ENCODE results near the gene PNLIP.

Gene PNLIP

DNA sequence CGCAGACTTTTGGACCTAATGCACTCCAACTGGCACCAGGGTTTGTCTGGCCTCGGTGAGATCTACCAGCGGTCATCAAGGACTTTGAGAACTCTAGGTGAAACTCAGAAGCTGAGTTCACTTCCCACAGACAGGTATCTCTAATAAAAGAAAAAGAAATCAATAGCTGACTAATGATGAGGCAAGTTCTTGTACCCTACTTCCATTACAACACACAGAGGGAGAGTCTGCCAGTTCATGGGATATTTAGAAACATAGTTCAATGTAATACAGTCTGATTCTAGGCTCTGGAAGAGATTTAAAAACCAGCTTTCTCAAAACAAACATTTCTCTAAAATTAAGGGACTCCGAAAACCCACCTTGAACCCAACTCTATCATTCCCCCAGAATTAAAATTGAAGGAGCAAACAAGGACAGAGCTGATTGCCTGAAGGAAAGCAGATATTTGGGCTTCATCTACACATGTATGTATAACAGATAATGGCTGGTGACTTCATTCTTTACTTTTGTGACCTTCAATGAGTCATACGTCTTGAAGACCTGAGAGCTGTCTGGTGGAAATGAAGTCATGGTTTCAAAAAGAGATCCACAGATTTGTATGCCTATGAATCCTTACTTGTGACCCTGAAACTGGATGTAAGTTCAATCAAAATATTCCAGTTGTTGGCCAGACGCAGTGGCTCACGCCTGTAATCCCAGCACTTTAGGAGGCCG is 42.3 kb downstream of the PNLIP start:
- no peak for DNase-seq

DNA sequence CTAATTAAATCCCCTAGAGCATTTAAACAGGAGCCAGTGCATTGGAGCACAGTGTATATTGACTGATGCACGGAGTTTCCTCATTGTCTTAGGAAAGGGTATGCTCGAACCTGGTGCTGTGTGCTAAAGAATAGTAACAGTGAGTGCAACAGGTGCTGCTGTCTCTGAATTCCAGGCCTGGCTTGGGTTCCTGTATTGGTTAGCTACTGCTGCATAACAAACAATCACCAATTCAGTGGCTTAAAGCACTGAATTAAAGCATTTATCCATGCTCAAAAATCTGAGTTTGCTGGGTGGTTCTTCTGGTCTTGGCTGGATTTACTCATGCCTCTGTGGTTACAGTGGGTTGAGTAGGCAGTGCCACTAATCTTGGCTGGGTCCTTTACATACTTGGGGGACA is 43.3 kb downstream of the PNLIP start:
- DNase-seq: no peak

DNA sequence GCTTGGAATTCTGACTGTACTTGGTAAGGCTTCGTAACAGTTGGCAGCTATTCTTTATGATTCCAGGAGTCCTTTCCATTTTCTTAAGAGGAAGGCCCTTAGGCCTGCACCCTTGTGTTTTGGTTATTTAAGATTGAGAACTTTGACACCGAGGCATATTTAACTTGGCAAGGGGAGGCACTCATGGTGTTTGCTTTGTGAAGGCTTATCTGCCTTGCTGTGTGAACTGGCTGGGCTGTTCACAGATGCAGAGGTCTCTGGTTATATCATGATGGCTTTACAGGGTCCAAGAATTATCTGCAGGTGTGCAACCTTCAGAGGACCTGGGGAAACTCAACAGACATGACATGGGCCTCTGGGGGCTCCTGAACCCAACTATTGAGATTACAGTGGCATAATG is 44.2 kb downstream of the PNLIP start:
- no peak for DNase-seq

DNA sequence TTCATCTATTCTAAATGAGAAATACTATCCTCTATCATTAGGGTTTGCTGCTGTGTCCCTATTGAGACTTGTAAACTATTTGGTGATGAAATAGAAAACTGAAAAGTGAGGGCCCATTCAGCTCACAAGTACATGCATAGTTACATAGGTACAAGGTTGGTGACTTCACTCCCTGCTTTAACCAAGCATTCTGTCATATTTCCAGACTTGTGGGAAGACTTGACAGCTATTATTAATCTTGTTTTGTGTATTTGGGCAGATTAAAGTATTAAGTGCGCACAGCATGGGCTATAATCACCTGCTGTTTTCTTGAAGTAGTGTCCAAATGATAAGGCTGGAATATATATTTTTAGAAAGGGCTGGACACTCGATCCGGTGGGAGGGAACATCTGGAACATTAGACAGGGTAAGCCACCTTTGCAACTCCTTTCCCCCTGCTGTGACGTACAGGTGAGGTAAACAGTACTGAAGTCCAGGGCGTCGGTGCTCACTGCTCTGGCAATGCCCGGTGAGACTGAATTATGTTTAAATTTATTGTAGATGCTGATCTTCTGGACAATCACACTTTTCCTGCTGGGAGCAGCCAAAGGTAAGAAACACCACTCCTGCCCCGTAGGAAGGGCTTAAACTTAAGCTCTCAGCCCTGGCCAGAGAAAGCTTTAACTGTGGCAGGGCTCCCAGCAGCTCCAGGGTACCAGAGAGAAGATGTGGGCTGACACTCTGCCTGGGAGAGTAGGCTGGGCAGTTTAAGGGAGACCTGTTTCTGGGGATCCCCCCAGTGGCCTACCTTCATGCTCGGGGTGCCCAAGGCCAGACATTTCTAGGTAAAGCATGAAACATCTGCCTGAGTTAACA is 45.1 kb downstream of the PNLIP start, which contains the start of gene PNLIPRP1:
Gene PNLIPRP1, plus strand, starts transcription at position 370 of the 855 bp plus-strand sequence. Its CDS starts 171 bp downstream, at position 541.
- DNase-seq: peak; percentile 4

DNA sequence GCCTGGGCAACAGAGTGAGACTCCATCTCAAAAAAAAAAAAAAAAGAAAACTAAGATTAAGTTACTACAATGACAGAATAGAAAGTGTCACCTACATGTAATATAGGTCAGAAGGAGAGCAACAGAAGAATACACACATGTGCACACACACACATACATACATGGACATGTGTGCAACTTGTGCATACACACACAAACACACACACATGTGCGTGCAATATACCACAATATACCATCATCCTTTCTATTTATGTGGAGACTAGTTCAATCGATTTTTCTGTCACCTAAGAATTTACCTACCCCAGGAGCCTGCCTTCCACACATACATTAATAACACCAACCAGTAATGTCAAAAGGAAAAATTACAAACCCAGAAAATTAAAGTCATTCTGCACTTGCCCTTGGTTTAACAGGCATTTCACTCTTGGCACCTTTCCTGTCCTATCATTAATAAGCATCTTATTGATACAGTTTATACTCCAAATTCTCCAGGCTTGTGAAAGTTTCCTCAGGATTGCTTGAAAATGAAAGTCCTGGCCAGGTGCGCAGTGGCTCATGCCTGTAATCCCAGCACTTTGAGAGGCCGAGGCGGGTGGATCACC is 47.5 kb downstream of the PNLIP start:
- DNase-seq: no peak

DNA sequence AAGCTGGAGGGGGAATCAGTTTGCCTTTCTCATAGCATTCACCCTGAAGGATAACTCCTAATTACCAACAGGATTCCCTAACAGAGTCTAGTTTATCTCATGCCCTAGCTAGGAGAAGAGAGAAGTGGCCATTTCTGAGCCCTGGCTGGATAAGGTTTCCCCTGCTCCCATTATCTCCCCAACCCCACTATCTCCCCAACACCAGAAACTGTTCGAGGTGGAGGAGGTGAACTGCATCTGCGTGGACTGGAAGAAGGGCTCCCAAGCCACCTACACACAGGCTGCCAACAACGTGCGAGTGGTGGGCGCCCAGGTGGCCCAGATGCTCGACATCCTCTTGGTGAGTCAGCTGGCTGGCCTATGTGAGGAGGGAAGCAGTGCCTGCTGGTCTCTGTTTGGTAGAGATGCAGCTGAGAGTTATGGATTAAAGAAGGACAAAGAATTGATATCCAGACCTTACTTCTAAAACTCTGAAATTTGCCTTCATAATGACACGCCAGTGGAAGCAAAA is 48.8 kb downstream of the PNLIP start:
- no peak for DNase-seq

DNA sequence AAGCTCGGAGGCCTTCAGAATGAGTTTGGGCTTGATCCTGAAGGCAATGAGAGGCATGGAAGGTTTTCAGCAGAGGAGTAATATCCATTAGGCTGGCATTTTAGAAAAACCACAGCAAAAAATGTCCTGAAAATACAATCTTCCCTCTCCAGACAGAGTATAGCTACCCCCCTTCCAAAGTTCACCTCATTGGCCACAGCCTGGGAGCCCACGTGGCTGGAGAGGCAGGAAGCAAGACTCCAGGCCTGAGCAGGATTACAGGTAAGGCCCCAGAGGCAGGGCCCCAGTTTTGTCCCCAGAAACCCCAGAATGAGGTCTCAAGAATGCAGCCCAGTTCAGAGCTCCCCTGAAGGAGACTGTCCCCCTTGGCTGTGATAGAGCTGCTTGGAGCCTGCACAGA is 50.3 kb downstream of the PNLIP start:
- no peak for DNase-seq

DNA sequence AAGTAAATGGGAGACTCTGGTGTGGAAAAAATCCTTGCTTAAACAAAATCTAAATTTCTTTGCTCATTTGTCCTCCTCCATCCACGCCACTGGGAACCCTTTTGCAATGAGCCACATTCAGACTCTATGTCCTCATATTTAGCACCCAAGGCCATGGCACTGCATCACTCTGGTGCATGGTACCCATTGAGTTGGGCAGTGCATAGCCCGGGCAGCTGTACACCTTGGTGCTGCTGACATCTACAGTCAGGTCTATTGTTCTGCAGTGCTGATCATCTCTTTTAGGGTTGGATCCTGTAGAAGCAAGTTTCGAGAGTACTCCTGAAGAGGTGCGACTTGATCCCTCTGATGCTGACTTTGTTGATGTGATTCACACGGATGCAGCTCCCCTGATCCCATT is 51.8 kb downstream of the PNLIP start:
- DNase-seq: no peak

DNA sequence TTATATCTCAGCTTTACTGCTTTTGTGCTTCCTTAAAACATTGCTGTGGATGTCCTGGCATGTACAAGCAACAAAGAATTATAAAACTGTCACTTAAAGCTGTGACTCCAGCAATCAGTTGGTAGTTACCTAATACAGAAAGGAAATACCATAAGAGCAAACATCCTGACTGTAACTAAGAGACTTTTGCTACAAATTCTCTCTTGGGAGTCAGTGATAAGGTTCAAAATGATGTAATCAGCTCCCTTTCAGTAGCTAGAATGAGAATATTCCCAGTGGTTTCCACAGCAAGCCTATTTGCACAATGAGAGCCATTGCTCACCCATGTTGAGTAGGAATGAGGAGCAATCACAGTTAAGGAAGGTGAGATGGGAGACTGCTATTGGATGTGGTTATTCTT is 52.6 kb downstream of the PNLIP start:
- no peak for DNase-seq

DNA sequence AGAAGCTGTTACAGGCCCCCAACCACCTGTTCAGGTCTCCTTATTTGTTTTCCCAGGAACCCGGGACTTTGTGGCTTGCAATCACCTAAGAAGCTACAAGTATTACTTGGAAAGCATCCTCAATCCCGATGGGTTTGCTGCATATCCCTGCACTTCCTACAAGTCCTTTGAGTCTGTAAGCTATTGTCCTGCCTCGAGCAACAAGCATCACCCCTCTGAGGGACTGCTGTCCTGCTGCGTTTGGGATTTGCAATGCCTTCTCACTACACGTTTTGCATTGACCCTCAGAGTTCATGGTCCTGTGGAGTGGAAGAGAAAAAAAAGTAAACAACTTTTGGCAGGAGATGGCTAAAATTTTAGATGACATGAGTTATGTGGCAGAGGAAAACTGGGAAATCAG is 54.3 kb downstream of the PNLIP start:
- DNase-seq: no peak

DNA sequence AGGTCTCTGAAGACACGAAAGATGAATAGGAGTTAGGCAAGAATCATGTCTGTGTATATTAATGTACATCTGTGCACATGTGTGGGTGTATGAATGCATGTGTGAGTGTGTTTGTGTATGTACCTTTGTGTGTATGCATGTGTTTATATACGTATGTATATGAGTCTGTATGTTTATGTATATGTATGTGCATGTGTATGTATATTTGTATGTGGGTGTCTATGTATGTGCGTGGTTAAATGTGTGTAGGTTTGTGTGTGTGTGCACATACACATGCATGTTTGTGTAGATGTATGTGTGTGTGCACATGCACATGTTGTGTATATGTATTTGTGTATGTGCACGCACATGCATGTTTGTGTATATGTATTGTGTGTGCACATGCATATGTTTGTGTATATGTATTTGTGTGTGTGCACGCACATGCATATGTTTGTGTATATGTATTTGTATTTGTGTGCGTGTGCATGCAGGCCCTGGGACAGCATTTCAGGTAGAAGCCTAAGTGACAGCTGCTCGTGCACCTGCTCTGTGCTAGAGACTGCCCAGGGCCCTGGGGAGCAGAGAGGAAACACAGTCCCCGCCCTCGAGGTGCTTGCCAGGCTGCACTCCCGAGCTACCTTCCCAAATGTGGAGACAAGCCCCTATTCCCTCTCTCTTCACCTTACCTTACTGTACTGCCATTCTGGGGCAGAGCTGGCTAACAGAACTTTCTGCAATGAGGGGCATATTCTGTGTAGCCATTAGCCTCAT is 57.1 kb downstream of the PNLIP start:
- no peak for DNase-seq

DNA sequence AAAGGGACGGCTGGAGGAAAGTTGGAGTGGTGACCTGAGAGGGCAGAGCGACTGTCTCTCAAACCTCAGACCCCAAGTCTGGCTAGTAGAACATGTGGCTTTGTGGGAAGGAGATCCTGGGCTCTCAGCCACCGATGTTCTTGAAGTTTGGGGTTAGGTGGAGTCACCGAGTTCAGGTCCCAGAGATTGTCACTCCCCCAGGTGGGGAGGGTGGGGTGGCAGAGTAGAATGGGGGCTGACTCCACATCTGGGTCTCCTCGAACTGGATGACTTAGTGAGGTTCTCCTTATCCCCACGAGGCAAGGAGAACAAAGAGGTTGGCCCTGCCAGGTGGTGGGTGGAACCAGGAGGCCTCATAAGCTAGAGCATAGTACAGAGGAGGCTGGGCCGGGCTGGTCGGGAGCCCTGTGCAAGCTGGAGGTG is 60.3 kb downstream of the PNLIP start:
- no peak for DNase-seq

DNA sequence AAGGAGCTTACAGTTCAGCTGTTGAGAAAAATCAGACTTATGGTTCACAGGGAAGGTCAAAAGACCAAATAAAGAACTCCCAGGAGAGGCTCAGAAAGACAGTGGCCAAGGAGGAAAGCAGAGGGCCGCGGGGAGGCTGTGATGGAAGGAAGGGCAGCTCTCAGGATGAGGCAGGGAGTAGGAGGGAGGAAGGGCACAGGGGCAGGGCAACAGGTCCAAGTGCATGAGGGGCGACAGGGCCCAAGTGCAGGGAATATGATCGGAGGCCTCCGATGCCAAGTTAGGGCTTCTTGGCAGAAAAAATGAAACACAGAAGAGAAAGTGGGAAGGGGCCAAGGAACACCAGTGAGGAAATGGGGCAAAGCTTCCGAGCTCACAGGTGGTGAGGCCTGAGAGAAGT is 61.6 kb downstream of the PNLIP start:
- no peak for DNase-seq

DNA sequence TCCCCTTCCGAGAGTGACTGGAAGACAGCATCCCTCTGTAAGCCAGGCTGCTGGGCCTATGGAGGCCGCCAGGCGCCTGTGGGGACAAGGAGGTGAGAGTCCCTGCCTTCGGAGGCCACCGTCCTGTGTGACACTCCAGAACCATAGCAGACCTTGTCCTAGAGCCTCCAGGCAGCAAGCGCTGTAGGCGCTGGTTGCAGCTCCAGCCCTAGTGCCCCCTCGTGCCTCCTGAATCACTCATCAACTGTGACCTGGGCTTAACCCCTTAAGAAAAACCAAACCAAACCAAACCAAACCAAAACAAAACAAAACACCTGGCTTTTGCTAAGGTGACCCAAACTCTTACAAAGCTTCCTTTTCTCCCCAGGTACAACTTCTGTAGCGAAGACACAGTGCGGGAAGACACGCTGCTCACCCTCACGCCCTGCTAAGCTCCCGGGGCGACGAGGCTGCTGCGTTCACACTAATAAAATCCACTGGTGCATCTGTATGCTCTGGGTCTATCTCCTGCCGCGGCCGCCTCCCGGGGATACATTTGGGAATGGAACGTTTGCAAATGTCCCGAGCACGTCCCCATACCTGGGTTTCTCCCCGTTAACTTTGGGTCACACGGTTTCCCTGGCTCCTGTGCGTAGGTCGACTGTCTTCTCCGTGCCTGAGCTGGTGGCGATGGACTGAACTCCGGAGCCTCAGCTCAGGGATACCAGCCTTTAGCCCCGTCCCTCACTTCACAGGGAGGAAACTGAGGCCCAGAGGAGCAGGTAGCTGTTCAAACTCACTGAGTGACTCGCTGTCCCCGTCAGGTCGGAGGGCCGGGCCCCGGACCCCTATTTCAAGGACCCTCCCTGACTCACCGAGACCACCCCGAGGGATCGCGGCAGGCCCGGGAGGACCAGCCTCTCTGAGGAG is 63.2 kb downstream of the PNLIP start:
- DNase-seq: no peak

DNA sequence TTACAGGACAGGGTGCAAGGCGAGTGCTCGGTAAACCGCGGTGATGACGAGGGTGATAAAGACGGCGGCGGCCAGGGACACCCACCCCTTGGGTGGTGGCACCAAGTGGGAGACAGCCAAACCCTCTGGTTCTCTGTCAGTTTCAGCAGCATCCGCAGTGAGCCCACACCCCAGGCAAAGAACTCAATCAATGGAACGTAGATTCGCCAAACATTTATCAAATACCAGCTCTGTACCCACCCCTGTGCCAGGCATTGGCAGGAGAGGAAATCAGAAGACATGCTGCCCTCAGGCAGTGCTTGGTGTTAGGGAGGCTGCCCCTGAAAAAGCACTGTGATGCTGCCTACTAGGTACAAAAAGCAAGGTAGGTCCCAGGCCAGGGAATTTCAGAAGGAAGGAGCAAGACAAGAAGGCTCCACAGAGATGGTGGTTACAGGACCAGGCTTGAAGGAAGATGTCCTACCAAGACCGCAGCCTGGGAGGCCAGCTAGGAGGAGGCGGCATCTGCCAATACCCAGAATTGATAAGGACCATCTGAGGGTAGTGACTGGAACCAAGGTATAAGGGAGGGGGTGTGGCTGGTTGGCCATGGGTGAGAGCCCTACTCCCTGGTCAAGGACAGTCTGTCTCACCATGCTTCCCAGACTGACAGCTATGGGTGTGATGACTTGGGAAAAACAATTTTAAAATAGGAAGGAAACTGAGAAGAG is 64.9 kb downstream of the PNLIP start:
- DNase-seq: no peak

DNA sequence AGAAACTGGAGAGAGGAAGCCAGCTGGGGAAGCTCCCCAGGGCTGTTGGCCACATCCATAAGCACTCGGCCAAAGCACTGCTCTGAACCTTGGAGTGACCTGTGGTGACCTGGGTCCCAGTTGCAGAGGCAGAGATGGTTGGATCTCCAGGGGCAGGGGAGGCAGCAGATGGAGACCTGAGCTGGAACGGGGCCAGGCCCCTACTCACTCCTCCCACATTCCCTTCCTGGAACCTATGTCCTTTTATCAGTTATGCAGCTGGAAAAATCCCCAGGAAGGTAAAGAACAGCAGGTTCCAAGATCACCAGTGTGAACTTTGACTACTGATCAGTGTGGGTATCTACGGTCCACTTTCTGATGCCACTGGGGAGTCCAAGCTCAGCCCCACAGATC is 65.4 kb downstream of the PNLIP start:
- no peak for DNase-seq

DNA sequence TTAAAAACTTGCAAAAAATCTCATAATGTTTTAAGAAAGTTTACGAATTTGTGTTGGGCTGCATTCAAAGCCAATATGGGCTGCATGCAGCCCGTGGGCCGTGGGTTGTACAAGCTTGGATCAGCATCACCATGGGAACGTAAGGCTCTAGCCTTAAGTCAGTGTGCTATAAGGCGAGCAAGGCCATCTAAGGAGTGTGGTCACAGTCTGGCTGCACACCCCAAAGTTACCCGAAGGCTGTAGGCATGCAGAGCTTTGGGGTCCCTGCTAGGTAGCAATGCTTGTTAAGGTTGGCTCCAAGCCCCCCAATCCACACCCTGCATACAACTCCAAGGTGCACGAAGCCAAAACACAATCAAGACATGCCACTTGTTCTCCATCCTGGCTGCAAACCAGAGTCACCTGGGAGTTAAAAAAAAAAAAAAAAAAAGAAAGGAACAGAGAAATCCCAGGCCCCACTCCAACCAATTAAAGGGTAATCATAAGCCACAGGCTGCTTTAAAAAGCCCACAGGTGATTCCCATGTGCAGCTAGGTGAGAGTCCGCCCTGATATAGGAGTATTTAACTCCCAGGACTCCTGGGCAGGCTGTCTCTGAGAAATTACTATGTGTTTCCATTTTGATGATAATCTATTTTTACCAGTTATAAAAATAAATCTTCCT is 66.5 kb downstream of the PNLIP start:
- DNase-seq: no peak

DNA sequence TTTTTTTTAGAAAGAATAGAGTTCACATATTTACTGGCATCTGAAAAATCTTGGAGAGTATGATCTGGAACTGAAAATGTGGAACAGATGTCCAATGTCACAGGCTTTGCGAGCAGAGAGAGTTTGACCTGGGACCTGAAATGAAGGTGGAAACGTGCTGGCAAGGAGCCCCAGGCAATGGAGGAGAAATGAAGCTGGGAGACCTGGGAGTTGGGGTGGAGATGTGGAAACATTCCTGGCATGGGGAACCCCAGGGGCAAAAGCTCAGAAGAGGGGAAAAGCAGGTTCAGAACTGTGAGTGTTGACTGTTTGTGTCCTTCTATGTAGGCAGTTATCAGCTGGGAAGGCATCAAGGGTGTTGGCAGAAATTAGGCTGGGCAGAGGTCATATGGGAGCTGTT is 67.7 kb downstream of the PNLIP start:
- no peak for DNase-seq

DNA sequence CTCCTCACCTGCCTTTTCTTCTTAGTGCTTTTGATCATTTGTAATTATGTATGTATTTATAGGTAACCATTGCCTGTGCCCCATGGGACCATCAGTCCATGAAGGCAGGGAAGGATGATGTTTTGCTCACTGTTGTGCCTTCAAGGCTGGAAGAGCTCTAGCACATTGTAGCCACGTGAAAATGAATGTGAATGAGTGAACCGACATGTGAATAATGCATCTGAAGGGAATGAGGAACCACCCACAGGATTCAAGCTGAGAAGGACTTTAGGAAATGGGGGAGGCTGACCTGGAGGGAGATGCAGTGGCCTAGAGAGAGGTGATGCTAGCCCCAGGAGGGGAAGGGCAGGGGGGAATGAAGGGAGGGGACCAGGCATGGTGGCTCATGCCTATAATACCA is 69.1 kb downstream of the PNLIP start:
- DNase-seq: no peak

DNA sequence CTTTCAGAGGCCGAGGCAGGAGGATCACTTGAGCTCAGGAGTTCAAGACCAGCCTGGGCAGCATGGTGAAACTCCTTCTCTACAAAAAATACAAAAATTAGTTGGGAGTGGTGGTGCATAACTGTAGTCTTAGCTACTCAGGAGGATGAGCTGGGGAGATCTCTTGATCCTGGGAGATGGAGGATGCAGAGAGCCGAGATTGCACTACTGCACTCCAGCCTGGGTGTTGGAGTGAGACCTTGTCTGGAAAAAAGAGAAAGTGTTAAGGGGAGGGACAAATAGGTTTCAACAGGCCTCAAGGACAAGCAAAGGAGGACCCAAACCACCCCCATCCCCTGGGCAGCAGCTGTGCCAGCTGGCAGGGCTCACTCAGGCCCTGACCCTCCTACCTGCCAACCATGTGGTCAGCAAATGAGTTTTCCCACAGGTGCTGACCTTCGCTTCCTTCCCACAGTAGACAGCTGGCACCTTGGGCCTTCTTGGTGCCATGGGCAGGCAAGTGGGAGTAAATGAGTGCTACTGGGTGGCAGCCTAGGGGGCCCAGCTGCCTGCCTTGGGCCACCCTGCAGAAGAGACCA is 69.6 kb downstream of the PNLIP start:
- no peak for DNase-seq

Measured in NCI-H1417 treated with DMSO at 0.1 percent for 48 hours (cell line).